Neutrophil (primary cell): ENCODE results near the gene ANKRD7.

Experiments
- H3K27ac ChIP-seq: fragments of 200-600 bp; sonication (generic); 2 replicates; pipeline ENCODE4 v1.5.1; 2016; ENCODE audit warnings: mild to moderate bottlenecking, moderate library complexity
- H3K27me3 ChIP-seq: fragments of 200-600 bp; sonication (generic); 2 replicates; pipeline ENCODE4 v1.6.0; 2016; ENCODE audit warnings: mild to moderate bottlenecking
- H3K36me3 ChIP-seq: fragments of 200-600 bp; sonication (generic); 2 replicates; pipeline ENCODE4 v1.5.1; 2017
- H3K4me1 ChIP-seq, 2 experiments: fragments of 200-600 bp in 1 of 2; sonication (generic) in 1 of 2; 1 replicate in 1 of 2; 2 replicates in 1 of 2; pipeline versions ENCODE4 v1.5.1 to v1.6.1; 2013 to 2016; ENCODE audit warnings: low read depth in 1 of 2, low read length in 1 of 2, mild to moderate bottlenecking in 1 of 2, moderate library complexity in 1 of 2; ENCODE audit not compliant: control insufficient read depth in 1 of 2, insufficient read depth in 1 of 2
- H3K4me3 ChIP-seq, 2 experiments: fragments of 200-600 bp in 1 of 2; sonication (generic) in 1 of 2; 1 replicate in 1 of 2; 2 replicates in 1 of 2; pipeline ENCODE4 v1.5.1; 2013 to 2016; ENCODE audit warnings: low read depth in 1 of 2, low read length in 1 of 2, mild to moderate bottlenecking in 1 of 2, moderate library complexity in 1 of 2
- H3K9me3 ChIP-seq: fragments of 200-600 bp; sonication (generic); 2 replicates; pipeline ENCODE4 v1.5.1; 2016
- TF ChIP-seq, protein P1 (sequence below): fragments of 200-600 bp; sonication (generic); IDR thresholded peaks from 2 replicates; pipeline ENCODE4 v1.5.1; 2016; ENCODE audit warnings: antibody characterized with exemption

The ANKRD7 gene

DNA sequence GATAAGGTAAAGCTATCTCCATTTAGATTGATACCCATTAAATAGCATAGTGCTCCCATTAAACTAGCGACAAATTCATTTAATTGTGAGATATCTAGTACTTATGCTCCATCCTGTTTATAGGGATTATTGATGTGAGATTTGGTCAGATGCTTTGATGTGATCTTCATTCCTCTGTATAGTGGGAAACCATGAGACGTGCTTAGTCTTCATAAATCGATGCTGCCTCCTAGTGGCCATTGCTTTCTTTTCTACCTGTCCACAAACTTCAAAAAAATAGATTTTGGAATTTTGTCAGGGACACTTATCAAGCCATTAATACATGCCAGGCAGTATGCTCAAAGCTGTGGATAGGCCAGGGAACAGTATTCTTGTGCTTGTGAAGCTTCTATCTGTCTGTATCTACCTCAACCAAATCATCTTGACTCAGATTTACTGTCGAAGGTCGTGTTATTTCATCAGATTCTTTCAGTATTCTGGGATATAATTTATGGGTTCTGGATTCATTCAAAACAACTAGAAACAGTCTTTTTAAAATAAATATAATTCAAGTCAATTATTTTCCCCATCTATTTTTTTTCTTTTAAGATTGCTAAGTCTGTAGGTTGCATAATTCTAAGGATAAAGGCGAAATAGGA lies 28.5 kb upstream of the ANKRD7 start:
- TF ChIP-seq, protein P1, sequence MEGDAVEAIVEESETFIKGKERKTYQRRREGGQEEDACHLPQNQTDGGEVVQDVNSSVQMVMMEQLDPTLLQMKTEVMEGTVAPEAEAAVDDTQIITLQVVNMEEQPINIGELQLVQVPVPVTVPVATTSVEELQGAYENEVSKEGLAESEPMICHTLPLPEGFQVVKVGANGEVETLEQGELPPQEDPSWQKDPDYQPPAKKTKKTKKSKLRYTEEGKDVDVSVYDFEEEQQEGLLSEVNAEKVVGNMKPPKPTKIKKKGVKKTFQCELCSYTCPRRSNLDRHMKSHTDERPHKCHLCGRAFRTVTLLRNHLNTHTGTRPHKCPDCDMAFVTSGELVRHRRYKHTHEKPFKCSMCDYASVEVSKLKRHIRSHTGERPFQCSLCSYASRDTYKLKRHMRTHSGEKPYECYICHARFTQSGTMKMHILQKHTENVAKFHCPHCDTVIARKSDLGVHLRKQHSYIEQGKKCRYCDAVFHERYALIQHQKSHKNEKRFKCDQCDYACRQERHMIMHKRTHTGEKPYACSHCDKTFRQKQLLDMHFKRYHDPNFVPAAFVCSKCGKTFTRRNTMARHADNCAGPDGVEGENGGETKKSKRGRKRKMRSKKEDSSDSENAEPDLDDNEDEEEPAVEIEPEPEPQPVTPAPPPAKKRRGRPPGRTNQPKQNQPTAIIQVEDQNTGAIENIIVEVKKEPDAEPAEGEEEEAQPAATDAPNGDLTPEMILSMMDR: peak; percentile 55
- Histone ChIP-seq H3K27ac (no peak overlapping the region), H3K27me3 (no peaks in the 10 kb centered on the region), H3K4me3 (no peak overlapping the region), H3K9me3 (no peaks in the 10 kb centered on the region), H3K36me3 (peaks cover 20% of the 10 kb centered on the region), H3K4me1 (no peaks in the 10 kb centered on the region)

DNA sequence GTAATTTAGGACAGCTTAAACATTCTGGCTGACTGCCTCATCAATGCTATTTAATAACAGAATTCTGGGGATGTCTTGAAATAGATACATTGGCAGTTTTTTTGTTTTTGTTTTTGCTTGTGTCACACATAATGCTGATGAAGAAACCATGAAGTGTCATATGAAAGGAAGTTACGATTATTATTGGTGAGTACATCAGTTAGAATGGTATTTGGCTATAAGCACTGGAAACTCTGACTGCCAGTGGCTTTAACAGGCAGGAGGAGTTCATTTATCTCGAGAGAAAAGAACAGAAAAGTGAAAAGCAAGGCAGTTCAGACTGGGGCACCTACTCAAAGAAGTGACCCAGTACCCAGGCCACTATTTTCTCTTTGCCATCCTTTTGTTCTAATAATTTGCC lies 22.4 kb upstream of the ANKRD7 start:
- H3K27ac ChIP-seq: no peak overlapping the region
- H3K4me3 ChIP-seq: no peak overlapping the region
- no peaks in the 10 kb centered on the region for H3K4me1 ChIP-seq
- H3K9me3 ChIP-seq: no peaks in the 10 kb centered on the region
- peaks cover 12% of the 10 kb centered on the region for H3K27me3 ChIP-seq
- no peaks in the 10 kb centered on the region for H3K36me3 ChIP-seq
- TF ChIP-seq, protein P1: no peak

DNA sequence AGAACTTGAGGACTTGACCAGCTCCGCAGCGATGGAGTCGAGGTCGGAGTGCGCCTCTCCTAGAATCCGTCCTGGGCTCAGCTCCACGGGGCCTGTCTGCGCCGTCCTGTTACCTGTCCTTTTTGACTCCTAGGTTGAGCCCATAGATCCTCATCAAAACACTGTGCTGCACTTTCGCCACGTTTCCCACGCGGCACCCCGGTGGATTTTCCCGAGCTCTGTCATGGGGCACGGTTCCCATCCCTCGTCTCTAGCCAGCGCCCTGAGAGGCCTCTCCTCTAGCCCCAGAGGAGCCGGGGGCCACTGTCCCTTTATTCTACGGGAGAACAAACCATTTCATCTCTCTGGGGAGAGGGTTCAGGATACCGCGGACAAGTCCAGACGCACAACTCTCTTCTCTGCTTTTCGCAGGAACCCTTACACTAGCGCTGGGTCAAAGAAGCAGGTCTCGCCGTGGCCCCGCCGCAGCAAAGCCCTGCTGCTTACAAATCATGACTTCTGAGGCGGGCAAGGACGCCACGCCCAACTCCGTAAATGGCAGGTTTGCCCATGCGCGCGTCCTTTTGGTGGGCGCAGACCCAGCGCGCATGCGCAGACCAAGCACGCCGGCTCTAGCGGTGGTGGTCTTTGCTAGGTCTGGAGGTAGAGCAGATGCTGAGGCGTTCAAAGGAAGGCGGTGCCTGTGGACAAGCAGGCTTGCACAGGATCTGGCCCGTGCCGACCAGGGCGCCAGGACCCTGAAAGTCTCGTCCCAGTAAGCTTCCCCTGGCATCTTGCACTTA lies 10.3 kb upstream of the ANKRD7 start:
- peaks cover 0 to 7% of the 10 kb centered on the region in 2 experiments for H3K4me1 ChIP-seq
- no peaks in the 10 kb centered on the region for H3K36me3 ChIP-seq
- H3K9me3 ChIP-seq: no peaks in the 10 kb centered on the region
- no peak overlapping the region for H3K27ac ChIP-seq
- TF ChIP-seq, protein P1: no peak
- H3K4me3 ChIP-seq: no peak overlapping the region
- H3K27me3 ChIP-seq: peaks cover 69% of the 10 kb centered on the region

DNA sequence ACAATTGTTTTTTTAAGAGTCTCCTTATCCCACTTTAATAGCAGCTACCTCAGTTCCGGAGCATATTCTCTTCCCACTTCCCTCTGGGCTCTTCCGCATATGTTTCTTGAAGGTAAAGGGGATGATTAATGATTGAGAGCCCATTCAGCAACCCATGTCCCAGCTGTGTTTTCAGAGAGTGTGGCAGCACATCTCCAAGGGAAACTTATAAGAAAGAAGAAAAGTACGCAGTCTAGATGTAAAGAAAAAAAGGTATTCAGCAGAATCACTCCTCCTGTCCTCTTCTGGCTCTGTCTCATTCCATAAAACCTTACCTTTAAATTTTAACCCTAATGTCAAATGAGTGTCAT lies 9.7 kb upstream of the ANKRD7 start:
- Histone ChIP-seq H3K4me1 (peaks cover 0 to 7% of the 10 kb centered on the region in 2 experiments), H3K36me3 (no peaks in the 10 kb centered on the region), H3K4me3 (no peak overlapping the region), H3K27ac (no peak overlapping the region), H3K9me3 (no peaks in the 10 kb centered on the region), H3K27me3 (peaks cover 69% of the 10 kb centered on the region)
- TF ChIP-seq, protein P1: no peak

DNA sequence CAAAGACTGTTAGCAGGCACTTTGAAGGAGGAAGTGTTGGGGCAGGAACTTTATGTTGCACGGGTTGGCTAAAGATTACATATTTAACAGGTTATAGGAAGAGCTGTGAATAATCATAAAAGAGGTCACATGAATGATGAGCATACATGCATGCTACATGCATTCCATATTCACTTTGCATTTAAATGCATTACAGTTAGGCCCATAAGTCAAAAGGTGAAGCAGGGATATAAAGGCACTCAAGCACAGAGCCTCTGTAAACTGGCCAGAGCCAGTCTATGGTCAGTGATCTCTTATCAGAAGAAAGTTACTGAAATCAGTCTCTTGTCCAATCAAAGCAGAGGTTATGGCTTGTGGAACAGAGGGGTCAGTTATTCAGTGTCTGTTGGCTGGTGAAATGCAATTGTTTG lies 7.3 kb upstream of the ANKRD7 start:
- Histone ChIP-seq H3K9me3 (no peaks in the 10 kb centered on the region), H3K36me3 (no peaks in the 10 kb centered on the region), H3K27me3 (peaks cover 53% of the 10 kb centered on the region), H3K4me3 (no peak overlapping the region), H3K4me1 (peaks cover 0 to 7% of the 10 kb centered on the region in 2 experiments), H3K27ac (no peak overlapping the region)
- TF ChIP-seq, protein P1: no peak
